Left ventricle myocardium superior (tissue), 1 donor: Measurements from ENCODE around the gene PEAK1. TPM values are rescaled to one million over a fixed set of nuclear protein-coding genes. Genes with fewer than 3 reads are reported as not detected.
"Not testable (repeated sequence)": the region's sequence is repeated elsewhere in the genome, so short reads cannot be mapped to it uniquely, and the experiment has no call there.

ENCODE experiments used
- ATAC-seq: fragments of 200-7000 bp; cut with Tn5 transposase; one replicate; pipeline ENCODE4 v1.9.1; 2020; ENCODE audit warnings: mild to moderate bottlenecking, moderate library complexity
- DNase-seq: peaks from one replicate; pipeline ENCODE4 v3.0.0-alpha.2; 2020
- intact Hi-C: fragments of 100-400 bp; cut with micrococcal nuclease; formaldehyde crosslinking; loops from one replicate; pipeline ENCODE4 v1.11.0; 2022
- total RNA-seq: library from RNA; stranded (reverse); fragmentation: NEBNext Ultra II Directional; extraction: Animal tissue kit (Norgen Biotek cat#: 25700); gene quantifications from one replicate; pipeline ENCODE4 v1.2.1, GENCODE V29; 2021
- donor health status: DM: no; HTN: yes; CAD: no; lungs with severe emphysema.

Gene PEAK1
- total RNA-seq, 1 donor from 2014 or later = 67.4 TPM

DNA sequence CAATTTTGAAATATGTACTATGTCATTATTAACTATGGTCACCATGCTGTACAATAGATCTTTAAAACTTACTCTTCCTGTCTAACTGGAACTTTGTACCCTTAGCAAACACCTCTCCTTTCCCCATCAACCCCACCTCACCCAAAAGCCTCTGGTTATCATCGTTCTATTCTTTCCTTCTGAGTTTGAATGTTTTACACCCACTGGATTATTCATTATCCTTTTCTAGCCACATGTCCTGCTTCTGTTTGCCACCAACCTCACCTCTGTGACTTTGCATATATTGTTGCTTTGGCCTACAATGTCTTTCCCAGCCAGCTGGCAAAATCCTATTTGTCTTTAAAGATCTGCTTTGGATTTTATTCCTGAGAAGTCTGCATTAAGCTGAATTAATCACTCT, 246.4 kb downstream of the PEAK1 start:
- DNase-seq = no peak
- no peak for ATAC-seq
- intact Hi-C loops = no loop called here

GRCh38 chr15:77171221-77171967, 248.5 kb downstream of the PEAK1 start:
- intact Hi-C loops = no loop called here
- no peak for ATAC-seq
- no peak for DNase-seq

DNA sequence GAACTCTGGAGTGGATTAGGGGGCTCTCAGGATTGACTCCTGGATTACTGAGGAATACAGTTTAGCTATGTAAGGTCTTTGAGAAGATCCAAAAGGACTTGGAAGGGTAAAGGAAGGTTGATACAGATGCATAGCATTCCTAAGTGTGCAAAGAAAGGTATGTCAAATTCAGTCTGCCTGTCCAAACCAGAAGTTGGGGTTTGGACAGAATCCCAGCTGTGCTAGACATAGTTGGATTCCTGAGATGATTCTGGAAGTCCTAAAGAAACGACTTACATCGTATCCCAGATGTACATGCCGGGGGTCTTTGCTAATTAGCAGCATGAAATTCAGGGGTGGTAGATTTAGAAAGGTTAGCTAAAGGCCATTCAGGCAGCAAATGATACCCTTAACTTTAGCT, 251.3 kb downstream of the PEAK1 start:
- DNase-seq (no peak), ATAC-seq (no peak)
- intact Hi-C loops = no loop called here

- ATAC-seq (no peak), DNase-seq (no peak)
- intact Hi-C loops = no loop called here
These were observed 251.8 kb downstream of the PEAK1 start for GRCh38 chr15:77168141-77168540.

DNA sequence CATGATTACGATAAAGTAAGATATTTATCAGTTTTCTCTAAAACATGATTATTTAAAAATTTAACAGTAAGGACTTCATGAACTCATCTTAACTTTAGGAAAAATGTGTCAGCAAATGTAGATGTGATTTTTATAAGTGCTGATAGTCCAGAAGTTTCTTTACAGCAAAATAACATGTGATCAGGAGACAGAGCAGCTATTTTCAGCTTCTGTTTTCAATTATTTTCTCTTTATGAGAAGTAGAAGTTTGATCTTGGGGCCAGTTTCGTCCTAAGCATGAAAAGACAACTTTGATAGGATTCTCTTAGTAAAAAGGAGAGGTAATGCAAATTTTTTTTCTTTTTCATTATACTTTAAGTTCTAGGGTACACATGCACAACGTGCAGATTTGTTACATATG, 252.5 kb downstream of the PEAK1 start:
- no peak for ATAC-seq
- DNase-seq = no peak
- intact Hi-C loops = no loop called here

DNA sequence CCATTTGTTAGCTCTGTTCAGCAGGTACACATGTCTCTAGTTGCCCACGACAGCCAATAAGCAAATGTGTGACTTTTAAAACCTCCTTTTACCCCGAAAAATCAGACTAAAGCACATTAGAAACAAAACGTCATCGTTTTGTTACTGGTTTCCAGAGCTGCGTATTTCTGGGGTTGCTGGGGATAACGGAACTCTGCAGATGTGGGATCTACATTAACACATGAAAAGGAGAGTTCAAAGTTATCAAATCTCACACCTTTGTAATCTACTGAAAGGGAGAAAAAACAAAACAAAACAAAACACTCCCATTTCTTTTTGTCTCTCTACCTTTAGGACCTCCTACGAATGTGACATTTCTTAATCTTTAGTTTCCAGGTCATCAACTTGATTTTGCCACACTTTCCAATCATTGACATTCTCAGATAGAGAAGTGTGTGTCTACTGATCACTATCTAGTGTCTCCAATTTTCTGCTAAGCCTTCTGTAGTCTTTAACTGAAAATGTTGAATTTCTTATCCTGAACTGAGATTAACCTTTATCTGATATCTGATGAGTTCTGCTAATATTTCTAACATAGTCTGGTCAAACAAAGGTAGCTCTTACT, 256.0 kb downstream of the PEAK1 start:
- DNase-seq = no peak
- no peak for ATAC-seq
- intact Hi-C loops = no loop called here

- no peak for DNase-seq
- ATAC-seq = no peak
- intact Hi-C loops = no loop called here
These were observed 256.9 kb downstream of the PEAK1 start for GRCh38 chr15:77162872-77163633.

DNA sequence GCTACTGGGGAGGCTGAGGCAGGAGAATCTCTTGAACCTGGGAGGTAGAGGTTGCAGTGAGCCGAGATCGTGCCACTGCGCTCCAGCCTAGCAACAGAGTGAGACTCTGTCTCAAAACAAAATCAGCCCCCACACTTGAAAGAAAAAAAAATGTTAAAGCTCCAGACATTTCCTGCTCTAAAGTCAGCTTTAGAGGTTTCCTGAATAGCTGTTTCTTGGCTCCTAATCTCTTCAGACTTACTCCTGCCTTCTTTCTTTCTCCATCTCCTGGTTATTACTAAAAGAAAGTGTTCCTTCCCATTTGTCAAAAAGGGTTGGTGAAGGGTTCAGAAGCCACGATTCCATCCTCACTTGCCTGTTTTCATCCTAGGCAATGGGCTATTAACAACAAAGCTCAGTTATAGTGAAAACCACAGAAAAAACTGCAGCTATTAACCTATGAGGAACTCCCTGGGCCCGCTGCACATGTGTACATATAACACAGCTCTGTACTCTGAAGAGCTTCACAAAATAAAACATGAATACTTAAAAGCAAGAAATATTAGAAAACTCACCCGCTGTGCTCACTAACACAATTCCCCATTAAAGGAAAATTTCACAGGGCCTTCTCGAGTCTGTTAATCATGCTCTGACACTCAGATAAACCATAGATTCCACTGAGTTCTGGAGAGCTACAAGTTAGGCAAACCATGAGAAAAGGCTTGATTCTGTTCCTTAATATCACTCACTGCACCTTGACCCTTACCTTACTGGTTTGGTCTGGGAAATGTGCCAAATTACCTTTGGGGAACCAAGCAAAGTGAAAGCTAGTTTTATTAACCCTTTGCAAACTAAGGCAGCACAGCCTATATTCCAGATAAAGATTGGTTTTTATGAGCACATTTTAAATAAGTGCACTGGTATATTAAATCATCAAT, 259.1 kb downstream of the PEAK1 start:
- ATAC-seq (no peak), DNase-seq (no peak)
- intact Hi-C loops = no loop called here

DNA sequence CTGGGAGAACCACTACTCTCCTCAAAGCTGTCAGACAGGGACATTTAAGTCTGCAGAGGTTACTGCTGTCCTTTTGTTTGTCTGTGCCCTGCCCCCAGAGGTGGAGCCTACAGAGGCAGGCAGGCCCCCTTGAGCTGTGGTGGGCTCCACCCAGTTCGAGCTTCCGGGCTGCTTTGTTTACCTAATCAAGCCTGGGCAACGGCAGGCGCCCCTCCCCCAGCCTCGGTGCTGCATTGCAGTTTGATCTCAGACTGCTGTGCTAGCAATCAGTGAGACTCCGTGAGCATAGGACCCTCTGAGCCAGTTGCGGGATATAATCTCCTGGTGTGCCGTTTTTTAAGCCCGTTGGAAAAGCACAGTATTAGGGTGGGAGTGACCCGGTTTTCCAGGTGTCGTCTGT, 263.9 kb downstream of the PEAK1 start:
- ATAC-seq, intact Hi-C loops, DNase-seq: not testable (repeated sequence)

DNA sequence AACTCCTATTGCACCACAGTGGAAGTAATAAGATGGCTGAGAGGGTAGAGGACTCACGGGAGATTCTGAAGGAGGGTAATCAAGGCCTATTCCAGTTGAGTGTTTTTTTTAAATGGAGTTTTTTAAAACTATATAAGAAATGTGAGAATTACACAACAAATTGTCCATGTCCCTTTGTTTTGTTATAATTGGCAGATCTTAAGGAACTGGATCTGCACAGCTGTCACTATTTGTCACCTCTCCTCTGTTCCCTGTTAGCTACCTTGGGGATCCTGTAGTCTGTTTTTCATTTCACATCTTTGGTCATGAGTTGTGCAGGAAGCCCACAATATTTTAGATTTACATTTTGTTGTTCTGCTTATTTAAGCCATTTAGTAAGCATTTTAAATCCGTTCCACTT, 271.7 kb downstream of the PEAK1 start:
- DNase-seq (no peak), ATAC-seq (no peak)
- intact Hi-C loops = no loop called here

GRCh38 chr15:77145370-77145769, 274.5 kb downstream of the PEAK1 start:
- intact Hi-C loops = no loop called here
- DNase-seq = no peak
- ATAC-seq = no peak

DNA sequence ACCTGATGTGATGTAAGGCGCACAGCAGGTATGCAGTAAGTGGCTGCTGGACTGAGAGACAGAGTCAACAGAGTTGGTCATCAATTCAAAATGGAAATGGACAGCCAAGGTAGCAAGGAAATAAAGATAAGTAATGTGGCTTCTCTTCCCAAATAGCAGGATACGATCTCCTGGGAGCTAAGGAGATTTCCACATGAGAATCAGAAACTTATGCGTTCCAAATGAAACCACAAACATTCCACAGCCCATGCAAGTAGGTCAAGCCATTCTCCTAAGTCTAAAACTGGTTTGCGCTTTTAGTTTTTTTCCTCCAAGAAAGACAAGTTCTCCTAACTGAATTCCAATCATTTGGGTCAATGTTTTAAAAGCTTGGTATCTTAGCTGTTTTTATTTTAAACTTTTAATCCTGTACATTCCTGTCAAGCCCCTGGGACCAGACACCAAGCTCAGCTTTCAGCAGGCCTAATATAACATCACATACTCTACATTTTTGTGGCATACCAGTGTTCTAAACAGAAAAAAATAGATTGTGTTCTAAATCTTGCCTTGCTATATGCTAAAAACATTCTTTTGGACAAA, 275.3 kb downstream of the PEAK1 start:
- intact Hi-C loops = no loop called here
- DNase-seq = no peak
- ATAC-seq = peak; percentile 64

GRCh38 chr15:77144026-77144425, 275.9 kb downstream of the PEAK1 start:
- peak; percentile 18 for ATAC-seq
- intact Hi-C loops = no loop called here
- DNase-seq = no peak

DNA sequence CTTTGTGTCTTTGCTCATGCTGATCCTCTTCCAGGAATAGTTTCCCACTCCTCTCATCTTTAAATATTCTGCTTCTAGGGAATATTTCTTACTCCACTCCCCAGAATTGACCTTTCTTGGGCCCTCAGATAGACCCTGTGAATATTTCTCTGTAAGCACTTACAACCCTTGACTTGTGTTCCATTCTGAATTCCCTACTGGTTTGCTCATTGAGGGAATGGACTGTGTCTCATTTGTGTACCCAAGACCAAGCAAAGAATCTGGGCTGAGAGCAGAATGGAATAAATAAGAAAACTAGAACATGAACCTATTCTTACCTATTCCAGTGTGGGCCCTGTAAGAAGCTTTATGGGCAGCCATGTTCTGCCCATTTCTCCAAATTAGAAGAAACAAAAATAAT, 276.3 kb downstream of the PEAK1 start:
- DNase-seq (no peak), ATAC-seq (no peak)
- intact Hi-C loops = no loop called here

DNA sequence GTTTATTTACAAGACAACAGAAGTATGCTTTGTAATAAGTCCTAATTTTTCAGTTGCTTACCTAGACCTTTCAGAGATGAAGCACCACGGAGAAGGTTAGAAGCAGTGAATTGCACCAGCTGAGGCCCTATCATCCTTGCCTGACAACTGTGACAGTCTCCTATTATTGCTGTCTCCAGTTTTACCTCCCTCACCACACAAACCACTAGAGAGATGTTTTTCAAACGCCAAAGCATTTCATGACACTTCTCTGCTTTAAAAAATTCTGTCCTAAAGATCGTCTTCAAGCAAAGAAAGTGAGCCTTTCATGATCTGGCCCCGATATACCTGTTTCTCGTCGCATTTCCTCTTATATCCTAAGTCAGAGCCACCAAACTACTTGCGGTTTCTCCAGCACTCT, 276.7 kb downstream of the PEAK1 start:
- DNase-seq (no peak), ATAC-seq (no peak)

DNA sequence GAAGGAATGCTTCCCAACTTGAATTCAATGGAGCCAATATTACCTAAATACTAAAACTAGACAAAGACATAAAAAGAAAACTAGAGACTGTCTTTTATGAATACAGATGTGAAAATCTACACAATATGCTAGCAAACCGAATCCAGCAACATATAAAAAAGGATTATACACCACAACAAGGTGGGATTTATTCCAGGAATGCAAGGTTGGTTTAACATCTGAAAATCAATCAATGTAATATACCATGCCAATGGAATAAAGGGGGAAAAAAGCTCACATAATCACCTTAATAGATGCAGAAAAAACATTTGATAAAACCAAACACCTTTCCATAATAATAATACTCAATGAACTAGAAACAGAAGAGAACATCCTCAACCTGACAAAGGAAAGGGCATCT, 279.7 kb downstream of the PEAK1 start:
- intact Hi-C loops = no loop called here
- ATAC-seq = no peak

More for the DNA sequence above, 276.7 kb downstream of the PEAK1 start:
- intact Hi-C loops = no loop called here

DNA sequence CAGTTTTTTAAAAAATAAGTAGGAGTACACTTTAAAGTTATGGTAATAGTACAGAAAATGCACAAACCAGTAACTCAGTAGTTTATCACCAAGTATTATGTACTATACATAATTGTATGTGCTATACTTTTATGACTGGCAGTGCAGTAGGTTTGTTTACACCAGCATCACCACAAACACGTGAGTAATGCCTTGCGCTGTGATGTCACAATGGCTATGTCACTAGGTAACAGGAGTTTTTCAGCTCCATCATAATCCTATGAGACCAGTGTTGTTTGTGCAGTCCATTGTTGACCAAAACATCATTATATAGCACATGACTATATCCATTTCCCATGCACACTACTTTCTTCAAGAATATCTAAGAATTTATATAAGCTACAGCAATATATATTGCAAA, 280.6 kb downstream of the PEAK1 start:
- ATAC-seq = no peak
- DNase-seq = no peak
- intact Hi-C loops = no loop called here

More for the DNA sequence above, 279.7 kb downstream of the PEAK1 start:
- DNase-seq = no peak

GRCh38 chr15:77138167-77138522, 281.8 kb downstream of the PEAK1 start:
- DNase-seq (no peak), ATAC-seq (no peak)
- intact Hi-C loops = no loop called here

- ATAC-seq (no peak), DNase-seq (no peak)
- intact Hi-C loops = no loop called here
These were observed 284.7 kb downstream of the PEAK1 start for GRCh38 chr15:77135181-77135580.
